Inferior parietal cortex (tissue), 1 donor: ENCODE results near the gene EXD2.
"Not testable (repeated sequence)": the region's sequence is repeated elsewhere in the genome, so short reads cannot be mapped to it uniquely, and the experiment has no call there.

ENCODE experiments used
- DNase-seq: peaks from one replicate; pipeline ENCODE4 v3.0.0-alpha.2; 2016; ENCODE audit errors: extremely low spot score

The EXD2 gene

GRCh38 chr14:69281450-69282169 is 90.3 kb downstream of the EXD2 start:
- no peak for DNase-seq

GRCh38 chr14:69282448-69282847 is 91.2 kb downstream of the EXD2 start:
- no peak for DNase-seq

- DNase-seq = no peak
Measured at GRCh38 chr14:69284170-69284569, 92.9 kb downstream of the EXD2 start.

GRCh38 chr14:69285661-69286255 is 94.5 kb downstream of the EXD2 start:
- DNase-seq = no peak

GRCh38 chr14:69287098-69288010 is 96.1 kb downstream of the EXD2 start:
- DNase-seq = no peak

- peak; percentile 14 for DNase-seq
Measured at GRCh38 chr14:69288011-69288771, 96.9 kb downstream of the EXD2 start.

GRCh38 chr14:69288956-69289705 is 97.8 kb downstream of the EXD2 start:
- DNase-seq = no peak

- DNase-seq = no peak
Measured at GRCh38 chr14:69289811-69290520, 98.7 kb downstream of the EXD2 start.

GRCh38 chr14:69290881-69291280 is 99.6 kb downstream of the EXD2 start:
- DNase-seq = not testable (repeated sequence)

- no peak for DNase-seq
Measured at GRCh38 chr14:69291396-69291795, 100.1 kb downstream of the EXD2 start.

- DNase-seq = no peak
Measured at GRCh38 chr14:69291891-69292561, 100.7 kb downstream of the EXD2 start.
